Esophagus squamous epithelium (tissue), 4 donors: ENCODE results near the gene RHOBTB1.

Experiments used
- POLR2A ChIP-seq, 4 donors: fragments of 450-650 bp; IDR thresholded peaks; one replicate each; pipeline ENCODE4 v1.6.1; 2017; ENCODE audit warnings: antibody characterized with exemption in 4 of 4, mild to moderate bottlenecking in 4 of 4, moderate library complexity in 3 of 4
- TF ChIP-seq, protein P1 (sequence below), 6 experiments: fragments of 450-650 bp in 4 of 6; fragments of 200-600 bp in 2 of 6; sonication (generic) in 2 of 6; IDR thresholded peaks; one replicate each; pipeline ENCODE4 v1.5.1; 2016 to 2019; ENCODE audit warnings: antibody characterized with exemption in 6 of 6, mild to moderate bottlenecking in 4 of 6, moderate library complexity in 4 of 6

DNA sequence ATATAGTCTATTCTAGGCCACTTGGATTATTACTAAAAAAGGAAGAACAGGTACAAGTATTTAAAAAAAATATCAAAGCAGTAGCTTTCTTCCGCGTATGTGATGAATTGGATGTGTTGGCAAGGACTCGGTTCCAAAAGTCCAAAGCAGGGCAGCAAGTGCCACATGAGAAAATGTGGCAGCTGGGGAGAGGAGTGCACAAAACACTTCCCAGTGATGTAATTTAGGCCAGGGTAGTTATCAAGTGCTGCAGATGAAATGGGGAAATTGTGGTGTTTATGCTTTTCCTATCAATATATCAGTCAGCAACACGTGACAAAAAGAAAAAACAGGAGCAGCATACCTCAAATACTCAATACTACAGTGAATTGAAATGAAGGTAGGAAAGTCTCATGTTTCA, 7.0 kb downstream of the RHOBTB1 start:
- TF ChIP-seq POLR2A (IDR thresholded peaks at IDR 0.05): no peak
- TF ChIP-seq, protein P1, sequence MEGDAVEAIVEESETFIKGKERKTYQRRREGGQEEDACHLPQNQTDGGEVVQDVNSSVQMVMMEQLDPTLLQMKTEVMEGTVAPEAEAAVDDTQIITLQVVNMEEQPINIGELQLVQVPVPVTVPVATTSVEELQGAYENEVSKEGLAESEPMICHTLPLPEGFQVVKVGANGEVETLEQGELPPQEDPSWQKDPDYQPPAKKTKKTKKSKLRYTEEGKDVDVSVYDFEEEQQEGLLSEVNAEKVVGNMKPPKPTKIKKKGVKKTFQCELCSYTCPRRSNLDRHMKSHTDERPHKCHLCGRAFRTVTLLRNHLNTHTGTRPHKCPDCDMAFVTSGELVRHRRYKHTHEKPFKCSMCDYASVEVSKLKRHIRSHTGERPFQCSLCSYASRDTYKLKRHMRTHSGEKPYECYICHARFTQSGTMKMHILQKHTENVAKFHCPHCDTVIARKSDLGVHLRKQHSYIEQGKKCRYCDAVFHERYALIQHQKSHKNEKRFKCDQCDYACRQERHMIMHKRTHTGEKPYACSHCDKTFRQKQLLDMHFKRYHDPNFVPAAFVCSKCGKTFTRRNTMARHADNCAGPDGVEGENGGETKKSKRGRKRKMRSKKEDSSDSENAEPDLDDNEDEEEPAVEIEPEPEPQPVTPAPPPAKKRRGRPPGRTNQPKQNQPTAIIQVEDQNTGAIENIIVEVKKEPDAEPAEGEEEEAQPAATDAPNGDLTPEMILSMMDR (IDR thresholded peaks at IDR 0.05): no peak
